Stimulated activated CD8-positive, alpha-beta memory T cell treated with anti-CD3 and anti-CD28 coated beads, Interleukin-7, amount 100 ng/mL, for 1 hour (primary cell): ENCODE data around the gene RGS12.

ENCODE experiments used
- DNase-seq, 2 donors: peaks; one replicate each; pipeline ENCODE4 v3.0.0-alpha.2; 2020; ENCODE audit warnings: low read depth in 2 of 2

RGS12 gene

GRCh38 chr4:3269991-3270611, 22.7 kb upstream of the RGS12 start:
- no peak for DNase-seq

DNA sequence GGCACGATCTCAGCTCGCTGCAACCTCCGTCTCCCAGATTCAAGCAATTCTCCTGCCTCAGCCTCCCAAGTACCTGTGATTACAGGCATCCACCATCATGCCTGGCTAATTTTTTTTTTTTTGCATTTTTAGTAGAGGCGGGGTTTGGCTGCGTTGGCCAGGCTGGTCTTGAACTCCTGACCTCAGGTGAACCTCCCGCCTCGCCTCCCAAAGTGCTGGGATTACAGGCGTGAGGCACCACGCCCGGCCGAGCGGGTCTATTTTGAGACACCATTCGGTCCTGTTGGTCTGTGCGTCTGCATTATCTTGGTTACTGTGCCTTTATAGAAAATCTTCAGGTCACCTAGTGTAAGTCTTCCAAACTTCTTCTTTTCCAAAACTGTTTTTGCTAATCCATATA, 21.7 kb upstream of the RGS12 start:
- DNase-seq, result no peak

DNA sequence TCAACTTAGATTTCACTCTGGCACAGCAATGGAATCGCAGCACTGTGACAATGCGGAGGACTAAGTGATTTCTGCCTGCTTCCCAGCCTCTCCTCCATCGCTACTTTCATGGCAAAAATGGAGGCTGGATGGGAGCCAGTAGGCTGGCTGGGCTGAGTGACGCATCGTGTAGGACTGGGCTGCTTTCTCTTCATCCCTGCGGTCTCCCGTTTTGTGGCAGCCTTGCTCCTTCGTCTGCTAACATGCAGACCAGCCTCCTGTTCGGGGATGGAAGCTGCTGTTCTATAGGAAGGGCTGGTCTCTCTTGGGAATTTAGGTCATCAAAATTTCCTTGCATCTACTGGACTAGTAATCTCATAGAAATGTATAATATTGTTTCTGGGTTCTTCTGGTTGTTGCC, 15.8 kb upstream of the RGS12 start:
- no peak for DNase-seq

DNA sequence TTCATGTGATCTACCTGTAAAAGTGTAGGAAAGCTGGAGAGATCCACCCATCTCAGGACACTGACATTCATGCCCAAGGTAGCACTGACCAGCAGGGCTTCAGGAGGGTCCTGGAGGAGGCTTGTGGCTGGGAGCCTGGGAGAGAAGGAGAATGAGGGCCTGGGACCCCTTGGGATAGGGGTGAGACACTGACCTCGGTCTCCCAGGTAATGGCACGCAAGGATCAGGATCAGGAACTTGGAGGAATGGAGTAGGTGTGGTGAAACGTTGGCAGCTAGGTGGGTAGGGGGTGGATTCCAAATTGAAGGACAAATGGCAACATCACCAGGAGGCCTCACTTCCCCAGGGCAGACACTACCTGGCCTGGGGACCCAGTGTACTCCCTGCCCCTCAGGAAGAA, 12.4 kb upstream of the RGS12 start:
- DNase-seq, result no peak

GRCh38 chr4:3283483-3283882, 9.3 kb upstream of the RGS12 start:
- no peak for DNase-seq

DNA sequence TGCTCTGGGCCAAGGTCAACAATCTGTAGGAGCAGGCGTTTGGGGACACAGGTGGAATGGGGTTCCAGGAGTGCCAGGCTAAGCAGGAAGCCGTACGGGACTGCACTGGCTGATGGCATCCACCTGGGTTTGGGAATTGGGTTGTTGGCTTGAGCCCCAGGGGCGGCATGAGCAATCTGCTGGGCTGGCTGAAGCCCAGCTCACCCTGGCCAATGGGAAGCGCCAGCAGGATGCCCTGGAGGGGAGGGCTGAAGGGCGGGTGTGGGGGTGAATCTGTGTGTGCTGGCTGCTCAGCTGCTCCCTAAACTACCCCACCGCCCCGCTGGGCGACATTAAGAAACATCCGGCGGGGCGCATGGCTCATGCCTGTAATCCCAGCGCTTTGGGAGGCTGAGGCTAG, 8.9 kb upstream of the RGS12 start:
- no peak for DNase-seq

- DNase-seq, result no peak
Observed at GRCh38 chr4:3284734-3285557, 7.9 kb upstream of the RGS12 start.

GRCh38 chr4:3285558-3286334, 7.1 kb upstream of the RGS12 start:
- DNase-seq, result no peak

- DNase-seq, result no peak
Observed at GRCh38 chr4:3286335-3287175, 6.3 kb upstream of the RGS12 start.

- no peak for DNase-seq
Observed at GRCh38 chr4:3287271-3287971, 5.4 kb upstream of the RGS12 start.

DNA sequence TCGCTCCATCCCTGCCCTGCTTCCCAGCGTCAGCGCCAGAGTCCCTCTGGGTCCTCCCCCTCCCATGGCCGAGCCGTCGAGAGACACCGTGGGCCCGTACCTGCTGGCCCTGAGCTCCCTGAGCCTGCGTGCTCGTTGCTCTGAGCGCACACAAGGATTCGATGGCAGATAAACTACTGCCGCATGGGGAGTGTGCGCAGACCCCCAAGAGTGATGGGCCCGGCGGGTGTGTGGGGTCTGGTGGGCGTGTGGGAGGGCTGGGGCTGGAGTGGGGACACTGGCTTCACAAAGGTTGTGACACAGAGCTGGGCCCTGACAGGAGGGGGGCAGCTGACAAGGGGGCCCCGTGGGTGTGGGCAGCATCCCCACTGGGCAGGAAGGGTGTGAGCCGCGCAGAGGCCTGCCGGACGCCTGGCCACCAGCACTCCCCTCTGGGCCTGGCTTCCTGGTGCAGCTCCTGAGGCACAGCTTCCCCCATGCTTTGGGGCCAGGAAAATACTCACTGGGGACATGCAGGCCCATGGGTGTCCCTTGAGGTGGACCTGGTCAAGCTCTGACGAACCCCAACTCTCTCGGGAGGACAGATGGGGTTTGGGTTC, 4.8 kb upstream of the RGS12 start:
- no peak for DNase-seq

- DNase-seq, result no peak
Observed at GRCh38 chr4:3288571-3289094, 4.2 kb upstream of the RGS12 start.

GRCh38 chr4:3290476-3290875, 2.3 kb upstream of the RGS12 start:
- no peak for DNase-seq

- DNase-seq, result no peak
Observed at GRCh38 chr4:3290889-3291321, 1.9 kb upstream of the RGS12 start.

DNA sequence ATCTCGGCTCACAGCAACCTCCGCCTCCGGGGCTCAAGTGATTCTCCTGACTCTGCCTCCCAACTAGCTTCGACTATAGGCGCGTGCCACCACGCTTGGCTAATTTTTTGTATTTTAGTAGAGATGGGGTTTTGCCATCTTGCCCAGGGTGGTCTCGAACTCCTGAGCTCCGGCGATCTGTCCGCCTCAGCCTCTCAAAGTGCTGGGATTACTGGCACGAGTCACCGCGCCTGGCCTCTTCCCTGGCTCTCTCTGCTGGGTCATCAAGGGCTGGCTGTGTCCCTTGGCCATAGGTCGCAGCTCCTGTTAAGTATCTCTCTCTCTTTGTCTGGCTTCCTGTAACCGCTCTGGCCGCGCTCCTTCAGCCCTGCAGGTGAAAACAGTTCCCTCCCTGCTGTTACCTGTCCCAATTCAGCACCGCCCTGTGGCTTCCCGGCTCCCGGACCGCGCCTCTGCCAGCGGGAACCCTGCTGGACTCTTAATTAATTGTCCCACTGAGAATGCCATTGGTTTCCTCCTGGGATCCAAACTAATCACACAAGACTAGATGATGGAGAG, 1.3 kb upstream of the RGS12 start:
- DNase-seq, result no peak

- no peak for DNase-seq
Observed at GRCh38 chr4:3291969-3292570, 751 bp upstream of the RGS12 start.

DNA sequence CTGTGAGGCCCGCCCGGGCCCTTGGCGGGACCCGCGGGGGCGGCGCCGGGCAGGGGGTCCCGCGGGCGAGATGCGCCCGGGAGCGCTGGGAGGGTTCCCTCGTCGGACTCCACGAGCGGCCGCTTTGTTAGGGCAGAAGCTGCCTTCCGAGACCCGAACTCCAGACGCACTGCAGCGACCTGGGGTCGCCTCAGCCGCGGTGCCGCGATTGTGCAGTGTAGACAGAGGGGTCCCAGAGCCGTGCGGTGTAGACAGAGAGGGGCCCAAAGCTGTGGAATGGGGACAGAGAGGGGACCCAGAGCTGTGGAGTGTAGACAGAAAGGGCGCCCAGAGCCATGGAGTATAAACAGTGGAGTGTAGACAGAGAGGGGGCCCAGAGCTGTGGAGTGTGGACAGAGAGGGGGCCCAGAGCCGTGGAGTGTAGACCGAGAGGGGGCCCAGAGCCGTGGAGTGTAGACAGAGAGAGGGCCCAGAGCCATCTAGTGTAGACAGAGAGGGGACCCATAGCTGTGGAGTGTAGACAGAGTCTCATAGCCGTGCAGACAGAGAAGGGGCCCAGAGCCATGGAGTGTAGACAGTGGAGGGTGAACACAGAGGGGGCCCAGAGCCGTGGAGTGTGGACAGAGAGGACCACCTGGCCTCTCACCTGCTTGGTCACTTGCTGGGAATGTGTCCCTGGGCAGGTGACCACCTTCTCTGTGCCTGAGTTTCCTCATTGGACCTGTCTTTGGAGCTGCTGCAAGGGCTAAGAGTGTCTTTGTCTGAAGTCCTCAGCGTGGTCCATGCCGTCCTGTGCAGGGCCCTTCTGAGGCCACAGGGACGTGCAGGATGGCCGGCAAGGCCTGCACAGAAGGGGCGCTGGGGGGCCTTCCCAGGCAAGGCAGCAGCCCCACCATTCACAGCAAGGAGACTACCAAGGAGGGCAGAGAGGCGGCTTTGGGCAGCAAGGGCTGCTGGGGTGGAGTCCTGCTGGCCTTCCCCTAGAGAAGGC, 875 bp downstream of the RGS12 start:
- DNase-seq, result no peak

DNA sequence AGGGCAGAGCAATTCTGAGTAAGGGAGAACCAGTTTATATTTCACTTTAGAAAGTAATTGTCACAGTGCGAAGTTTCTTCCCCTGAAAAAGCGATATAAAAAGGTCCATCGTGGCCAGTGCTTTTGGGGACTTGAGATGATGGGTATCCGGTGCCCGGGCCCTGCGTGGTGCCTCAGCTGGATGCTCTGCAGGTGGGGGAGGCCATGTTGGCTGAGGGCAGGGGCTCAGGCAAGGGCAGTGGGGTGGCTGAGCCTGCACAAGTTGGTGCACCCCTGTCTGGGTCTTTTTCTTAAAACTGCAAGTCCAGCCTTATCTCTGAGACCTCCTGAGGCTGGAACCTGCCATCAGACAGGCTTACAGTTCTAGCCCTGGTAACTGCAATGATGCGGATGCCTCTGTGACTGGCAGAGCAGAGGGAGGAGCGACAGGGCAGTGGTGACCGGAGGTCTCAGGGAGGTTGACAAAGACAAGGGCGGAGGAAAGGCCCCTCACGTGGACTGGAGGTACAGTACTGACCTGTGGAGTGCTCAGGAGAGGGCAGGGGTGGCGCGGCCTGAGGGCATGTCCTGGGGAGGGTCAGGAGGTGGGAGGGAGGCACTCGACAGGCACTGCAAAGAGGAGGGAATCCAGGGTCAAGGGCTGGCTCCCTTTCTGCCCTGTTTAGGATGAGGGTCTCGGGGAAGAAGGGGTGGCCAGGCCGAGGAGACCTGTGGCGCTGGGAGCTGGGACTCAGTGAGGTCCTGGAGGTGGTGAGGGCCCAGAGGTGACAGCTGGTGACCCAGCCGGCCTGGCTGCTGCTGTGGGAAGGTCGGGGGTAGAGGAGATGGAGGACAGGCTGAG, 1.8 kb downstream of the RGS12 start:
- DNase-seq, result no peak
